ENCODE results near the gene HOTAIR.

HOTAIR gene

DNA sequence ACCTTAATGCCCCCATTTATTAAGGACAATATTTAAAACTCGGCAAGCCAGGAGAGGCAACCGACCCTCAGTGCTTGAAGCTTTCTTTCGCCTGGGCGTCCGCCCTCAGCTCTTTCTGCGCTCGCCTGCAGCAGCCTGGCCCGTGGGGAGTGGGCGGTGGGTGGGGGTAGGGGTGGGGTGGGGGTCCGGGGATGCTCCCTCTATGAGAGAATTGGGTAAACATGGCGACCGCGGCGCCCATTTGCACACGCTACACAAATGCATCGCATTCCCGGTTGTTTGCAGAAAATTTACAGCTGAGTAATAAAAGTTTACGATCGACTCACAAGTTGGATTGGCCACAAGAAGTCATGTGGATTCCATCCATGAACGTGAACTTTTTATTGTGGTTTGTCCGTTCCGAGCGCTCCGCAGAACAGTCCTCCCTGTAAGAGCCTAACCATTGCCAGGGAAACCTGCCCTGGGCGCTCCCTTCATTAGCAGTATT lies 41.8 kb upstream of the HOTAIR start:
- no peak for DNase-seq (ENCODE audit: extremely low read depth, insufficient read length)
- no peak overlapping the region for H3K4me3 ChIP-seq (replicated peaks; ENCODE audit: low read depth, low read length)
- no peaks in the 10 kb centered on the region for H3K36me3 ChIP-seq (ENCODE audit: control insufficient read depth, insufficient read depth, low read length)
- TF ChIP-seq, protein P1, sequence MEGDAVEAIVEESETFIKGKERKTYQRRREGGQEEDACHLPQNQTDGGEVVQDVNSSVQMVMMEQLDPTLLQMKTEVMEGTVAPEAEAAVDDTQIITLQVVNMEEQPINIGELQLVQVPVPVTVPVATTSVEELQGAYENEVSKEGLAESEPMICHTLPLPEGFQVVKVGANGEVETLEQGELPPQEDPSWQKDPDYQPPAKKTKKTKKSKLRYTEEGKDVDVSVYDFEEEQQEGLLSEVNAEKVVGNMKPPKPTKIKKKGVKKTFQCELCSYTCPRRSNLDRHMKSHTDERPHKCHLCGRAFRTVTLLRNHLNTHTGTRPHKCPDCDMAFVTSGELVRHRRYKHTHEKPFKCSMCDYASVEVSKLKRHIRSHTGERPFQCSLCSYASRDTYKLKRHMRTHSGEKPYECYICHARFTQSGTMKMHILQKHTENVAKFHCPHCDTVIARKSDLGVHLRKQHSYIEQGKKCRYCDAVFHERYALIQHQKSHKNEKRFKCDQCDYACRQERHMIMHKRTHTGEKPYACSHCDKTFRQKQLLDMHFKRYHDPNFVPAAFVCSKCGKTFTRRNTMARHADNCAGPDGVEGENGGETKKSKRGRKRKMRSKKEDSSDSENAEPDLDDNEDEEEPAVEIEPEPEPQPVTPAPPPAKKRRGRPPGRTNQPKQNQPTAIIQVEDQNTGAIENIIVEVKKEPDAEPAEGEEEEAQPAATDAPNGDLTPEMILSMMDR (IDR thresholded peaks at IDR 0.05; ENCODE audit: insufficient read depth, low read length, poor library complexity, severe bottlenecking): no peak
- peaks cover 1% of the 10 kb centered on the region for H3K27me3 ChIP-seq (replicated peaks; ENCODE audit: control insufficient read depth, insufficient read depth, low read length)

DNA sequence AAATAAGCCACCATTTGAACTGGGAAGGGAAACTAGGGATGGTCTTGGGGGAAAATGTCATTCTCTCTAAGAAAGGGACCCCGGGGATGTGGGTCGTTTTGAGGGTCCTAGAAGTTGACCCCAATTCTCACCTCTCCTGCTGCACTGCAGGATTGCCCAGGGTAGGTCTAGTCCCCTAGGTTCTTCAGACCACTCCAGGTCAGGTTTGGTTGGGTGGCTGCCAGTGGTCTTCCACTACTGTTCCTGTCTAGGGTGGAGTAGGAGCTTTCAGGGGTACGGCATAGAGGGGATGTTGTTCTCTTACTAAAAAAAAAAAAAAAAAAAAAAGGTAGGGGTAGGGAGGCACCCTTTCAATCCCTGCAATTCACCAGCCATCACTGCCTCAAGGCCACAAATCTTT lies 41.3 kb upstream of the HOTAIR start:
- no peak overlapping the region for H3K4me3 ChIP-seq (replicated peaks; ENCODE audit: low read depth, low read length)
- H3K36me3 ChIP-seq (ENCODE audit: control insufficient read depth, insufficient read depth, low read length): no peaks in the 10 kb centered on the region
- TF ChIP-seq, protein P1 (IDR thresholded peaks at IDR 0.05; ENCODE audit: insufficient read depth, low read length, poor library complexity, severe bottlenecking): no peak
- H3K27me3 ChIP-seq (replicated peaks; ENCODE audit: control insufficient read depth, insufficient read depth, low read length): peaks cover 1% of the 10 kb centered on the region
- DNase-seq (ENCODE audit: extremely low read depth, insufficient read length): no peak

DNA sequence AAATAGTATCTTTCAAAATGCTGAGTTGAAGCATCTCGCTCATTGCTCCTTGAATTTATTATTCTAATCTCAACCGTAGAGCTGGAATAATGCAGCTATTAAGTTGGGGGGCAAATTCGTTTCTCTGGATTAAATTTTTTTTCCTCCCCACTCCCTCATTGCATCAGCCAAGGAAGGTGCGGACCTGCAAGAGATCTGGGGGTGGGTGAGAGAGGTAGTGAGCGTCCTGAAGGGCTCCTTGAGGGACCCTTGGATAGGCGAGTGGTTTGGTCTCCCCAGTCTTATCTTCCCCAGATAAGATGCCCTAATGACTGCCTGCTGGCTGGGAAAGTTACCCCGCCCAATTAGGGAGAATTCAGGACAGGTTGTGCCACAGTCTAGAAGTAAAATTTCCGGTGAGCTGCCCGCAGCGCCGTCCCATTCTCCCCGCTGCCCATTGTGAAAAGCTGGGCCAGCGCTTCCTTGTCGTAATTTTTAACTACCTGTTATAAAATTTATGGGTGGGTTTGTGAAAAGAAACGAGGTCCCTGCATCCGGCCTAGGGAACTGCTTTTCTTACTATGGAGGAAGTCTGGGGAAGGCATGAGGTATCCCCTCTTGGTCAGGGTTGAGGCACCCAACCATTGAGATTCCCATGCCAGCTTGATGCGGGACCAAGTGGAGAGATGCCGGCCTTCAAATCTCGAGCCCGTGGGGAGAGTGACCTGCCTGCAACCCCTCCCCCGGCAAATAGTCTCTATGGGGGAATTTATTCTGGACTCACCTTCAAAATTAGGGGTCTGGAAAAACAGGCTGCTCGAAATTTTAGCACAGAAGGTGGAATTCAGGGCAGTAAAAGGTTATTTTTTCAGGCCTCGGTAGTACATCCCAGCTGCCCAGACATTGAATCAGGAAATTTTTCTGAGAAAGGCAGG lies 40.5 kb upstream of the HOTAIR start:
- TF ChIP-seq, protein P1 (IDR thresholded peaks at IDR 0.05; ENCODE audit: insufficient read depth, low read length, poor library complexity, severe bottlenecking): no peak
- Histone ChIP-seq H3K27me3 (replicated peaks; ENCODE audit: control insufficient read depth, insufficient read depth, low read length) (peaks cover 1% of the 10 kb centered on the region), H3K4me3 (replicated peaks; ENCODE audit: low read depth, low read length) (no peak overlapping the region), H3K36me3 (ENCODE audit: control insufficient read depth, insufficient read depth, low read length) (no peaks in the 10 kb centered on the region)
- no peak for DNase-seq (ENCODE audit: extremely low read depth, insufficient read length)

DNA sequence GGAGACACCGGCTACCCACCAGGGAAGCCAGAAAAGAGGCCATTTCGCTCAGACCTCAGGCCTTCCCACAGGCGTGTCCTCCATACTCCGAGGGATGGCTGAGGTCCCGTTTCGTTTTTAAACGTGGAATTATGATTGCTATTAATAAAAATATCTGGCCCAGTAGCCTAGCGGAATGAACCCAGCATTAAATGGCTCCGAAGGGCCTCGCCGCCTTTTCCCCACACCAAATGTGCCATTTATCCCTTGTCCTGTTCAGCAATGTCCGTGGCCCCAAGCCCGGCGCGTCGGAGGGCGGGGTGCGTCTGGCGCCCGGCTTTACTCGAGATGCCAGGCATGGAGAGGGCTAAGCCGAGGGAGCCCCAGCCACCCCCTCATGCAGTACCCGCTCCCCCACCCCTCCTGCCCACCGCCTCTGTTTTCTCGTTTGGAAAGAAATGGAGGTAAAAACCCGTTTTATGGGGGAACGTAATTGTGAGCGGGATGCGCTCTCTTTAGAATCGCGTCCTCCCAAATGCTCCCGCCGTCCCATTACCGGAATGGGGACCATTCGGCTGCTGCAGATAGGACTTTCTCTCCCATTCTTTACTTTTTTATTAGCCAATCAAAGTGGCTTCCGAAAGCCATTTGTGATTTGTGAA lies 39.7 kb upstream of the HOTAIR start:
- Histone ChIP-seq H3K36me3 (ENCODE audit: control insufficient read depth, insufficient read depth, low read length) (no peaks in the 10 kb centered on the region), H3K4me3 (replicated peaks; ENCODE audit: low read depth, low read length) (no peak overlapping the region), H3K27me3 (replicated peaks; ENCODE audit: control insufficient read depth, insufficient read depth, low read length) (peaks cover 3% of the 10 kb centered on the region)
- TF ChIP-seq, protein P1 (IDR thresholded peaks at IDR 0.05; ENCODE audit: insufficient read depth, low read length, poor library complexity, severe bottlenecking): no peak
- DNase-seq (ENCODE audit: extremely low read depth, insufficient read length): no peak

DNA sequence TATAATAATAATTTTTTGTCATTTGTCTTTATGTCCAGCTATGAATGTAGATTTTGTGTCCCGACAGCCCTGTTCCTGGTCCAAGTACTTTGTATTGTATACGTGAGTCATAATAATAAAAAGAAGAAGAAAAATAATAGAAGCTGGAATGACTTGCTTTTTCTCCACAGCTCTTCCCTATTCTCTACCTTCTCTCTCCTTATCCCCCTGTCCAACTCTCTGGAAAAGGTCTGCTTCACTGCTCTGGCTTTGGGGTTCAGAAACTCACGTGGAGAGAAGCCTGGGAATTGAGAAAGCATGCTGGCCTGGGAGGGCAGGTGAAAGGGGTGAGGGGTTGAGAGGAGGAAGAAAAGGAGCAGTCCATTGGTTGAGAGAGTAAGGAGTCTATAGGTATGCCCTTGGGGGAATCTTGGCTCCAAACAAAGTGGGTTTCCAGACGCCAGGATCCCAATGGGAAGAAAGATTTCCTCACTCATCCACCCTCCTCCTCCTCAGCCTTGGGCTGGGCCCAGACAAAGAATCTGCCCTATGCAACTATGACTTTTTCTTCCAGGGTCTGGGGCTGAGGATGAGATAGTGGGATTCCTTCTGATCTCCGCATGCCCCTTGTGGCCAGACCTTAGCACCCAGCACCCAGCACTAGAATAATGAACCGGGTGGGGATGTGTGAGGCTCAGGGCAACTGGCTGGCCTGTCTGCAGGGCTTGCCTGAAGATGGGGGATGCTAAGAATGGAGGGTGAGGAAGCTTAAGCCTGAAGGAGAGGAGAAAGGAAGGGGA lies 38.1 kb upstream of the HOTAIR start:
- TF ChIP-seq, protein P1 (IDR thresholded peaks at IDR 0.05; ENCODE audit: insufficient read depth, low read length, poor library complexity, severe bottlenecking): peak; percentile 17
- Histone ChIP-seq H3K27me3 (replicated peaks; ENCODE audit: control insufficient read depth, insufficient read depth, low read length) (peaks cover 3% of the 10 kb centered on the region), H3K4me3 (replicated peaks; ENCODE audit: low read depth, low read length) (no peak overlapping the region), H3K36me3 (ENCODE audit: control insufficient read depth, insufficient read depth, low read length) (no peaks in the 10 kb centered on the region)
- DNase-seq (ENCODE audit: extremely low read depth, insufficient read length): no peak
